Activated effector memory CD4-positive, alpha-beta T cell treated with anti-CD3 and anti-CD28 coated beads, Interleukin-2, amount 50 U/mL, for 16 hours (primary cell): ENCODE results near the gene NDC80.

Source experiments
- DNase-seq: peaks from one replicate; pipeline ENCODE4 v3.0.0-alpha.2; 2020

The NDC80 gene

DNA sequence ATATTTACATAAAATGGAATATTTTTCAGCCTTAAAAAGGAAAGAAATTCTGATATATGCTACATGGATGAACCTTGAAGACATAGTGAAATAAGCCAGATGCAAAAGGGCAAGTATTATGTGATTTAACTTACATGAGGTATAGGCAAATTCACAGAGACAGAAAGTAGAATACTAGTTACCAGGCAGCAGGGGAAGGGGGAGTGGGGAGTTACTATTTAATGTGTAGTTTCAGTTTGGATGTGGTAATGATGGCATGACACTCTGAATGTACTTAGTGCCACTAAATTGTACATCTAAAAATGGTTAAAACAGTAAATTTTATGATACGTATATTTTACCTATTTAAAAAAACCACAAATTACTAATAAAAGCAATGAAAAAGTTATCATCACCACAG, 12.1 kb upstream of the NDC80 start:
- no peak for DNase-seq

DNA sequence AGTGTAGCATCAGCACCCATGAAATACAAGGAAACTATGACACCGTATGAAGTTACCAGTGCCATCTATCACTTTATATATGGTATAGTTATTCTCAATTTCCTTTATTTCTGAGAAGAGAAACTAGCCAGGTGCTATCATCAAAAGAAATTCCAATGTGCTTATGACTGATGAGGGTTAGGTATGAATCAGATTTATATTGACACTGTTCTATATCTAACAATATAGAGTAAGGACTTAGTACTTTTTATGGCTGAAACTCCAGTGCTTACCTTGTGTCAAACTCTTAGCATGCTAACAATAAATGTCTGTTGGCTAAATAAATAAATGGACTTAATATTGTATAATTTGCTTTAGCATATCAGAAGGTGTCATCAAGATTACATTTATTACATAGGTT, 7.0 kb upstream of the NDC80 start:
- no peak for DNase-seq

DNA sequence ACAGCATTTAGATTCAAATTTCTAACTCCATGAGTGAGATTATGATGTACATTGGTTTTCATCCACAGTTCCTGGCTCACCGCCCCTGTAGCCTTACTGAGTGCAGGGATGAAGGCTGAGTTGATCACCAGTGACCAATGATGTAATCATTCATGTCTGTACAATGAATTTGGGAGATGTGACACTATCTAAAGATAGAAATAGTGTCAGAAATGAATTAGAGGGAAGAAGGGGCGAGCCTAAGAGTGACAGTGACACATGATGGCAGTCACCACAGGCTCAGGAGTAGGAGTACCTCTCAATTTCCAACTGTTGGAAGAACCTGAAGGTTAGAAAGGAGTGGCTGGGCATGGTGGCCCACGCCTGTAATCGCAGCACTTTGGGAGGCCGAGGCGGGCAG, 3.2 kb upstream of the NDC80 start:
- no peak for DNase-seq

DNA sequence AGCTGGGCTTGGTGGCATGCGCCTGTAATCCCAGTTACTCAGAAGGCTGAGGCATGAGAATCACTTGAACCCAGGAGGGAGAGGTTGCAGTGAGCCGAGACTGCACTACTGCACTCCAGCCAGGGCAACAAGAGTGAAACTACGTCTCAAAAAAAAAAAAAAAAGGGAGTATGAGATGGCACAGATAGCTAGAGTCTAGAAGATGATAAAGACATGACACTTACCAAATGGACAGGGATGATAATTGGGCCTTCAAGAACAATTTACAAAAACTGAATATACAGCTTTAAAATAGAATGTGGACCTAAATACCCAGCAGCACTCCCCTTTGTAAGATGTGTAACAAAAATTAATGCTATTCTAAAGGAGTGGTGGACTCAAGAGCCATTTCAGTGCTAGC, 2.8 kb upstream of the NDC80 start:
- DNase-seq = no peak

DNA sequence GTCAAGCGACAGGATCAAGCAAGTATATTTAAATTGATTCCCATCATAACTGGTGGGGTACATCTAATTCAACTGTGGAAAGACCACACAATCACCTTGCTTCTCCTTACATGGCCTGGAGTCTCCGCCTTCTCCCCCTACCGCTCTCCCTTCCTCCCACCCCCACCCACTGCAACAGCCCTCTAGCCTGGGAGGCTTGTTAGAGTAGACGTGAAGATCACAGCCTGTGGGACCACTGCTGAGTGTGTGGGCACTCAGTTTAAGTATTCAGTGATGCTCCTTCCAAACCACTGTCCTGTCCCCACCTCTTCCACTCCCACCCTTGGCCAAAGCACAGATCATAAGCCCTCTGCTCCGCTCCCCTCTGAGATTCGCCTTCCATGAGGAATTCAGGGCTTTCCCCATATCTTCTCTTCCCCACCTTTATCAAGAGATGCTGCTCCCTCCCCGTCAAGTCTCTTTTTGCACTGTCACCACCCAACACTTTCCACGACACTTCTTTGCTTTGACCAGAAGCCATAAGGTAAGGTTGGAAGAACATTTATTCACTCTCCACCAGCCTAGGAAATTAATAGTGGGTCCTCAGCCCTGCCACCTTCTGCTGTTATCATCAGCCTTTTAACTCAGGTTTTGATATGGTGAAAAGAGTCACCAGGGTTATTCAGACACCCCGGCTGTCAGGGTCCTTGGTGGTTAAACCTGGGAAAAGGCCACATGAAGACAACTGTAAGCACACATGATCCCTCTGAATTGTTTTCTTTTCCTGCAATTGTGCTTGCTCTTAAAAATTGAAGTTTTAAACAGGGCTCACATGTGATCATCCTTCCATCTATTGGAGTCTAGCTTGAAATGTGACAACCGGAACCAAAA, 1.8 kb upstream of the NDC80 start:
- no peak for DNase-seq

DNA sequence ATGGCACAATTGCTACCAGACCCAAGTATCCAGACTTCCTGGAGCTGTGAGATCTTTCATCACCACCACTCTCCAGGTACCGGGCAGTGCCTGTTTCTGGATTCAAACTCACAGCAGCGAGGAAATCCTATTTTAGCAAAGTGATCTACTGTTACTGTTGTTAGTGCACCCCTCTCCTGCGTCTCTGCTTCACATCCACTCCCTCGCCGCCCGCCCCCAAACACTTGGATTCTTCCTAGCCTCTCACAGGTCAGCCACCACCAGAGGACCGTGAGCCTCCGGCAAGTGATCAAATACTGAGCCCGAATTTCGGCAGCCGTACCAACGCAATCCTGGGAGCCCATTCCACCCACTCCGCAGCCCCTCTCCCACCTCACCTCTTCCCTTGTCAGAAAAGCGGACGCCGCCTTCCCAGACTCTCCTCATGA, 571 bp upstream of the NDC80 start:
- DNase-seq = peak; percentile 84

DNA sequence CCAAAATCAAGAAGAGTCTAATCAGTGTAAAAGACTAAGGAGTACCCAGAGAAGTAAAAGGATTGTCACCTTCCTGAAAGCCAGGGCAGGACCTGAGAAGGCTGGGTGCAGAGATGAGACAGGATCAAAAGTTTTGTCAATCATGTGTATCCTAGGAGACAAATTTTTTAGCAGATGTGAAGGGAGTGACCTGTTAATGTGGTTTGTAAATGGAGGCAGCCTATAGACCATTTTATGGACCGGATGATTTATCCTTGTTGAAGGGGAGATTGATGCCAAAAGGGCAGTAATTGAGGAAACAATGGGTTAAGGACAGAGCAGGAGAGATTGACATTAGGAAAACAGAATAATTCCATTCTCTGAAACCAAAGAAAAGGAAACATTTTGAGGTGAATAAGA, 813 bp downstream of the NDC80 start:
- no peak for DNase-seq

DNA sequence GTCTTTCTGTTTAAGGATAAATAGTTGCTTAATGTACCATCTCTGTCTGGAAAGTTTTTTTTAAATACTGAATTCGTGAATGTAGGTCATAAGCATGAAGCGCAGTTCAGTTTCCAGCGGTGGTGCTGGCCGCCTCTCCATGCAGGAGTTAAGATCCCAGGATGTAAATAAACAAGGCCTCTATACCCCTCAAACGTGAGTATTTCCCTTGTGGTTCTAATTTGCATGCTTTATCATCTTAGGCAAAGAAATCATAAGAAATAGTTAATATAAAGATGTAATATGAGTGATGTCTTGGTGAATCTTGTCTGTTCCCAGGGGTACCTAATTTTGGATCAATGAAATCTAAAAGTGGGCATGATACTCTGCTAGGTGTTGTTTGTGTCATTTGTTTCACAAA, 1.5 kb downstream of the NDC80 start:
- DNase-seq = no peak

DNA sequence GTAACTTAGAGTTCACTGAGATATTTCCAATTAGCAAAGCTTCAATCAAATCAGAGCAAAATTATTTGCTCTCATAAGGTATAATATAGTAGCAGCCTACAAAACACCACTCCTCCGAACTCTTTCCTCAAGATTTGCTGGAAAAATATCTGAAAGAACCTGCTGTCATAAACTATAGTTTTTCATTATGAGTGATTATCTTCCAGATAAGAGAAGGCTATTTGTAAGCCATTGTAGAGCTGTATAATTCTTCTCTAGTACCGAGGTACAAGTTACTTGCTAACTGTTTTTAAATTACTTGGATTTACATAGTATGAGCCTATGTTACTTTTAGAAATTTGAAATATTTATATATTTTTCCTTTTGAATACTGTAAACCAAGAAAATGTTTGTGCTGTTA, 2.1 kb downstream of the NDC80 start:
- no peak for DNase-seq

DNA sequence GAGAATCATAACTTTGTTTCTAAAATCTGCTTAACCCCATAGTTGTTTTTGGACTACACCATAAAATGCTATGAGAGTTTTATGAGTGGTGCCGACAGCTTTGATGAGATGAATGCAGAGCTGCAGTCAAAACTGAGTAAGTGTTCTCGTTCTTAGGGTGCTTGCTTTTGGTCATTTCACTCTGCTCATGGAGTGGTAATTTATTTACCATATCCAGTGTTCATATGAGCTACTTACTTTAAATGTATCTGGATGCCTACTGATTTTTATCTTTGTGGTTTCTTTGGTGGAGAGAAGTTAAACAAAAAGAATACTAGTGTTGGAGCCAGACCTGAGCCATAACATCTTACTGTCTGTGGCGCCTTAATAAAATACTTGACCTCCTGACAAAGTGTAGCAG, 16.4 kb downstream of the NDC80 start:
- DNase-seq = no peak

DNA sequence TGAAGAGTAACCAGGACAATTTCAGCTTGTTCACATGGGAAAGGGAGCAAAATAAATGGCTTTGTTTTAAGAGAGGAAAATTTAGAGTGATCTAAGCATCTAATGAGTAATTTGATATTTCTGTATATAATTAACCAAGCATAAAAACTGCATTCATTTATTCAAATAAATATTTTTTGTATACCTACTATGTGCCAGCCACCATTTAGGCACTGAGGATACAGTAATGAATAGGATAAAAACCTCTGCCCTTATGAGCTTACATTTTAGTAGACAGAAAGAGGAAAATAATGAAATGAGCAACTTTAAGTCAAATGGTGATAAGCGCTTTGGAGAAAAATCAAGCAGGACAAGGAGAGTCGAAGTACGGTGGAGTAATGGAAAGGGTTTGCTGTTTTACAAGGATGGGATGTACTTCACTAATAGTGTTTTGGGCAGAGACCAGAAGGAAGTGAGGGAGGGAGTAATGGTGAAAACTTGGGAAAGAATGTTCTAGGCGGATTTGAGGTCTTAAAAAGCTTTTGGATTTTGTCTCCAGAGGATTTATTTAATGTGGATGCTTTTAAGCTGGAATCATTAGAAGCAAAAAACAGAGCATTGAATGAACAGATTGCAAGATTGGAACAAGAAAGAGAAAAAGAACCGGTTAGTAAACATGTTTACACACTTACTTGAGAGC, 17.4 kb downstream of the NDC80 start:
- DNase-seq = no peak

DNA sequence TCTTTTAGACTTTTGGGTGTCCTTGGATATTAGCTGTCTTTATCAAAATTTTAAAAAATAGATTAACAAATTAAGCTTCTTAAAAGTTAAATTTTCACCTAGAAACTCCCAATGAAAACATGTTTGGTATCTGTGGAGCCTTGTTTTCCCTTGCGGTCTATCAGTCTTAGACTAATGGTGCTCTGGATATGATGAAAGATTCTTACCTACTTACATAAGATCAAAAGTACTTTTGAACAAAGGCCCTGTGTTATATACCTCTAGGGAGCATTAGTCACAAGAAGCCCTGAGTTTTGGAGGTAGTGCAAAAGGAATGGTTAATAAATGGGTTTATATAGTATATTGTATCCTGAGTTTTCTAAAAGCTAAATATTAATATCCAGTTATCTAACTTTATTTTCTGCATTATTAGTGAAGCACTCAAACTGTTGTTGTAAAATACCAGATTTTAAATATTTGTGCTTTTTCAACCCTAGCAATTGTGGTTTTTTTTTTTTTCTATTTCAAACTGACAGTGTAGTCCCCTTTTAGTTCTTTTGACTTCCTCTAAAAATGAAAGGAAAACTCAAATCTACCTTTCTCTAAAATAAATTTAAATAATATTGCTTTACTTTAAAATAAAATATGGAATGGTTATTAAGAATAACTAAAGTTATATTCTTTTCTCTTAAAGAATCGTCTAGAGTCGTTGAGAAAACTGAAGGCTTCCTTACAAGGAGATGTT, 18.1 kb downstream of the NDC80 start:
- DNase-seq = no peak

DNA sequence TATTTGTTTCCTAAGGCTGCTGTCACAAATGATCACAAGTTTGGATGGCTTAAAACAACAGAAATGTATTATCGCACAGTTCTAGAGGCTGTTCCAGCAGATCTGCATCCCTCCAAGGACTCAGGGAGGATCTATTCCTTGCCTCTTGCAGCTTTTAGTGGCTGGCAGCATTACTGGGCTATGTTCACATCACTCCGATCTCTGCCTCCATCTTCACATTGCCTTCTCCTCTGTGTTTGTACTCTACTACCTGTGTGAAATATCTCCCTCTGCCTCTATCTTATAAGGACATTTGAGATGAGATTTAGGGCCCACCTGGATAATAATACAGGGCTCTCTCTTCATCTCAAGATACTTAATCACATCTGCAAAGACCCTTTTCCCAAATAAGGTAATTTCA, 18.9 kb downstream of the NDC80 start:
- DNase-seq = no peak

DNA sequence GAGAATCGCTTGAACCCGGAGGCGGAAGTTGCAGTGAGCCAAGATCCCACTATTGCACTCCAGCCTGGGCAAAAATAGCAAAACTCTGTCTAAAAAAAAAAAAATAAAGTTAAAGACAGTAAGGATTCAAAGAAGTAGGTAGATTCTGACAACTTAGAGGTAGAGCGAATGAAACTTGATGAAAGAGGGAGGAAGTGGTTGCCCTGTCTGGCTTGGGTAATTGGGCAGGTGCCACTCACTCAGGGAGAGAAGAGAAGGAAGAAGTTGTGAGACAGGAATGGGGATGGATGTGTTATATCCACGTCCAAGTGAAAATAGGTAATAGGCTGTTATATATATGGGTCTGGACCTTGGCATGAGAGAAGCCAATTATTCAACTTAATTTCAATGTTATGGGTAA, 26.3 kb downstream of the NDC80 start:
- no peak for DNase-seq

DNA sequence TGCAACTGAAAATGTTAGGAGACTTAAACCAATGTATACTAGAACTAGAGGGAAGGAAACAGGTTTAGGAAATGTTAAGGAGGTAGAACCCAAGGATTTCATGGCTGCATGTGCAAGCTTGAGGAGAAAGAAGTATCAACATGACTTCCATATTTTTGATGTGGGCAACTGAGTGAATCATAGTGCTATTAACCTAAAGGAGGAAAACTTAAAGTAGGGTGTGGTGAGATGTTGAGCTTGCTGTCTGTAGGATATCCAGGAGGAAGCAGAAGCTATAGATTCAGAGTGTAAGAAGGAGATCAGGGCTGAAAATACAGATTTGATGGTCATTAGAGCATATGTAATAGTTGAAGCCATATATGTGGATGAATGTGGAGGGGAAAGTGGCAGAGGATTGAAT, 31.5 kb downstream of the NDC80 start:
- no peak for DNase-seq

DNA sequence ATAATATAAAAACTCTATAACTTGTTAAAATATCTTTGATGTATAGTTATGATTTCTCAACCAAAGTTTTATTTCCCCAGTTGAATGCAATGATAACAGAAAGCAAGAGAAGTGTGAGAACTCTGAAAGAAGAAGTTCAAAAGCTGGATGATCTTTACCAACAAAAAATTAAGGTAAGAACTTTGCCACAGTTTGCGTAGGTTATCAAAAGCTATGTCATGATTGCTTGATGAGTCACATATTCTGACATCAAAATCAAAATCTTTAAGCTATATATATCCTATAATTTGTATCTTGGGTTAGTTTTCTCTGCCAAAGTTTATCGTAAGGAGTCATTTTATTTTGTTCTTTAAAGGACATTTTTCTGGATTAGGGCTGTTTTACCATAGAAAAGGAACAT, 35.0 kb downstream of the NDC80 start:
- no peak for DNase-seq

DNA sequence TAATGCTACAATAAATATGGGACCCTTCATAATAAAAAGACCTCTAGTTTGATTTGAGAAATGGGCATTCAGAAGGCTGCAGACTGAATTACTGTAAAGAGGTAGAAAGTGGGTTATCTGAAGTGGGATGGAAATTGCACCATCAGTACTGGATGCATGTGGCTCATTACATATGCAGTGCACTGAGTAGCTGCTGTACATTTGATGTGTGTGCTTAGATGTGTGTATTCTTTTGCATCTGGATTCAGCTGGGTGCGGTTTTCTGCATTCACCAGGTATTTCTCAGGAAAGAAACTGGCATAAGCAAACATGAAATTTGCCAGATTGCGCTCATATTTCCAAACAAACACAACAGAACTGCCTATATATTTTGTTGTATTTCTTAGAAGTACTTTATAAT, 38.2 kb downstream of the NDC80 start:
- no peak for DNase-seq

DNA sequence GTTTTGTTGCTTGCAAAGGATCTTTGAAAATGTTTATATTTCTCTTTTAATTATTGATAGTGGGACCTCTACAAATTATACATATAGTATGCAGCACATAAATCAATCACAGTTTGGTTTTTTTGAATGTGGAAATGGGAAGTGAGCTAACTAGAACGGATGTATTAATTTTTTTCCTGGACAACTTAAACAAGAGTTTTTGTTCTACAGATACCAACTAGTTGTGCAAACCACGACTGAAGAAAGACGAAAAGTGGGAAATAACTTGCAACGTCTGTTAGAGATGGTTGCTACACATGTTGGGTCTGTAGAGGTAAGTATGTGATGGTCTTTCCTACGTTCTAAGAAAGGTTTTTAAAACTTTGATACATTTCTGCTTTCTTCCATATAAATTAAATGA, 39.2 kb downstream of the NDC80 start:
- DNase-seq = no peak

DNA sequence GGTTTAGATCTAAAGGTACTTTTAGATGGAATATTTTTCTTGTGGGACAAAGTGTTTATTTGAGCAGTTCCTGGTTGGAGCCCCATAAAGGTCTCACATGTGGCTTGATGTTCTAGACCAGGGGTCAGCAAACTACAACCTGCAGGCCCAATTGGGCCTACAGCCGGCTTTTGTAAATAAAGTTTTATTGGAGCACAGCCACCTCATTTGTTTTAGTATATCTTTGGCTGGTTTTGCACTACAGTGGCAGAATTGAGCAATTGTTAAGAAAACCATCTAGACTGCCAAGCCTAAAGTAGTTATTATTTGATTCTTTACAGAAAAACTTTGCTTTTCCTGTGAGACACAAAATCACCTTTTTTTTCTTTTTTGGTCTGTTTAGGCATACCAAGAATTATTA, 41.6 kb downstream of the NDC80 start:
- DNase-seq = no peak

DNA sequence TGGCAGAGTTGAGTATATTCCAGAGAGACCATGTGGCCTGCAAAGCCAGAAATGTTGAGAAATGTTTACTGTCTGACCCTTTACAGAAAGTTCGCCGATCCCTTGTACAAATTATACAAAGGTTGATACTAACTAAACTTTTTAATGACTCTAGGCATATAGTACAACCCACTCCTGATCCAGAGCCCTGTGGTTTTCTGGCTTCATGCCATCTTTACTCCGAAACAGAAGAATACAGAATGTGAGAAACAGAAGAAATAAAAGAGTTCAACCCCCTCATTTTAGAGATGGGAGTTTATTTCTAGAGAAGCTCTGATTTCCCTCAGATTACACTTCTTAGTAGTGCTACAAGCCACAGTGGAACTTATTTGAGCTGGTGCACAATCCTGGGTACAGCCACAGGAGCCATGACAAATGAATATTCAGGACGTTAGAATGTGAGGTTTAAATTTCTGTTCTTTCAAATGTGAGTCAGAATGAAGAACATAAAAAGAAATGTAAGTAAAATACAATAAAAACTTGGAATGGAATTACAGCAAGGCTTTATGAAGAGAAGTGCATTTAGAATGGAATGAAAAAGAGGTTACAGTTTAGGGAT, 46.1 kb downstream of the NDC80 start:
- DNase-seq = no peak

DNA sequence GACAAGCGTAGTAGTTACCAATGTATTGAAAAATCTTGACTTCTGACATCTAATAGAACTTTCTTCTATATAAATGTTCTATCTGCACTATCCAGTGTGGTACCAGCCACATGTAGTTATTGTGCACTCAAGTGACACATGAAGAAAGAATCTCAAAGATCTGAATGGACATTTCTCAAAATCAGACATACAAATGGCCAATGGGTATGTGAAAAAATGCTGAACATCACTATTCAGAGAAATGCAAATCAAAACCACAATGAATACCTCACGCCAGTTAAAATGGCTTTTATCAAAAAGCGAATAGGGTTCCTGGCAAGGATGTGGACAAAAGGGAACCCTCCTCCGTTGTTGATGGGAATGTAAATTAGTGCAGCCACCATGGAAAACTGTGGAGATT, 46.7 kb downstream of the NDC80 start:
- no peak for DNase-seq

DNA sequence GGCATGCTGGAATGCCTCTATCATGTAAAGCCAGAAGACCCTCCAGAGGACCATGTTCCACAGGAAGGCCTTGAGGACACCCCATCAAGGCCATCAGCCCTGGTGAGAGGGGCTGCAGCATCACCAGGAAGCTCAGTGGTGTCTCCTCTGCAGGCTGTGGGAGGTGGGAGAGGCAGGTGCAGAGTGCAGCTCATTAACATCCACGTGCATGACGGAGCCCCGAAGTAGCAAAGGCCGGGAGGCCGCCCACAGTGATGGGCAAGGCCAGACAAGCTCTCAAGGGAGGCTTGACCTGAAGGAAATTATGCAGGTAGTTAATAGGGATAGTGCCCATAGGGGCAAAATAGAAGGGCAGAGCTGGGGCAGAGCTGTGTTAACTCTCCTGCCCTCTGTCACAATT, 53.9 kb downstream of the NDC80 start:
- DNase-seq = no peak

DNA sequence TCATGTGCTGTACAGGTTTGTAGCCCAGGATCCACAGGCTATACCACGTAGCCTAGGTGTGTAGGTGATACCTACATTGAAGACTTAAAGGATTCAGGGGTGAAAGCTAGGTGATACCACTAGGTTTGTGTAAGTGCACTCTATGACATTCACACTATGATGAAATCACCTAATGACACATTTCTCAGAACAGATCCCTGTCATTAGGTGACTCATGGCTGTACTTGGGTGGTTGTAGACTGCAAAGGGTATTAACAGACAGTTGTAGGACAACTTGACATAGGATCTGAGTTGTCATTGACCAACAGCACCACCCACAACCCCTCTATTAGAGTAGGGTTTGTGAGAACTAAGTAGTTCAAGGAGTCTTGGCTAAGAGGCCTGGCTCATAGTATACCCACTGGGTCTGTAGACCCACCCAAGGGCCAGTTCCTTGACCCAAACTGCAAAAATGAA, 56.5 kb downstream of the NDC80 start:
- DNase-seq = no peak

DNA sequence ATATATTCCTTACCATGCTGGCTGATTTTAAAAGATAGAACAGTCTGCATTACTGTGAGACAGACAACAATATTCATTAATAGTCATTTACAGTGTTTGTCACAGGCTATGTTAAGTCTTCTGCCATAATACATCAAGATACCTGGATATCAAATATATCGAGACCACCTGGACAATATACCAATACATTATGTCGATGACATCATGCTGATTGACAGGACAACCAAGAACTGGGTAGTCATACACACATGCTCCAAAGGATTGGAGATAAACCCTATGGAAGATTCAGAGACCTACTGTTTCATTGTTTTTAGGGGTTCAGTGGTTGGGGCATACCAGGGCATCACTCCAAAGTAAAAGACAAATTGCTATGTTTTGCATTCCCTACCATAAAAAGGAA, 57.6 kb downstream of the NDC80 start:
- no peak for DNase-seq
